Prostate gland (tissue), 2 donors: ENCODE data around the gene MADD. TPM values are rescaled to one million over a fixed set of nuclear protein-coding genes. Genes with fewer than 3 reads are reported as not detected.
A peak's percentile ranks its signal among the peaks of the same experiment; 100 is the strongest.

Source experiments
- DNase-seq: peaks from one replicate; pipeline ENCODE4 v3.0.0-alpha.2; 2019; ENCODE audit warnings: low spot score
- H3K27ac ChIP-seq, 2 donors: fragments of 200-600 bp; sonication (generic); 2 replicates each; pipeline ENCODE4 v1.5.1; 2017 to 2019
- H3K27me3 ChIP-seq: fragments of 200-600 bp; sonication (generic); replicated peaks from 2 replicates; pipeline ENCODE4 v1.5.1; 2019; ENCODE audit not compliant: insufficient read depth
- H3K36me3 ChIP-seq, 2 donors: fragments of 200-600 bp; sonication (generic); 1 replicate in 1 of 2; 2 replicates in 1 of 2; pipeline versions ENCODE4 v1.5.1 to v1.8.1; 2017 to 2019
- H3K4me1 ChIP-seq: fragments of 200-600 bp; sonication (generic); replicated peaks from 2 replicates; pipeline ENCODE4 v1.5.1; 2019
- H3K4me3 ChIP-seq, 2 donors: fragments of 200-600 bp; sonication (generic); 2 replicates each; pipeline ENCODE4 v1.5.1; 2017 to 2019
- H3K9me3 ChIP-seq: fragments of 200-600 bp; sonication (generic); 2 replicates; pipeline ENCODE4 v1.5.1; 2017
- POLR2A ChIP-seq: fragments of 450-650 bp; IDR thresholded peaks from one replicate; pipeline ENCODE4 v1.6.1; 2016; ENCODE audit warnings: antibody characterized with exemption, mild to moderate bottlenecking
- POLR2AphosphoS5 ChIP-seq: sonication (generic); formaldehyde crosslinking; IDR thresholded peaks from one replicate; pipeline ENCODE4 v1.6.1; 2017; ENCODE audit warnings: antibody characterized with exemption
- WGBS: methylation state at CpG from one replicate; pipeline ENCODE4 v1.1.5; 2018; 5-methylcytosine and 5-hydroxymethylcytosine counted together
- intact Hi-C: fragments of 100-400 bp; cut with DNase I; formaldehyde crosslinking; loops from one replicate; pipeline ENCODE4 v1.14.2; 2022
- total RNA-seq, 2 donors: library from RNA; depleted of rRNA; stranded (reverse); fragments of >200 nt; gene quantifications; one replicate each; pipeline ENCODE4 v1.1.0, GENCODE V29; 2016
- TF ChIP-seq, protein P1 (sequence below), 4 experiments: fragments of 200-600 bp in 2 of 4; fragments of 450-650 bp in 2 of 4; sonication (generic) in 2 of 4; IDR thresholded peaks; 1 replicate in 3 of 4; 2 replicates in 1 of 4; pipeline ENCODE4 v1.5.1; 2016 to 2019; ENCODE audit warnings: antibody characterized with exemption in 4 of 4, mild to moderate bottlenecking in 2 of 4, moderate library complexity in 2 of 4

The MADD gene
- total RNA-seq, 2 donors from 2014 or later, result 53.6 to 87.3 TPM

DNA sequence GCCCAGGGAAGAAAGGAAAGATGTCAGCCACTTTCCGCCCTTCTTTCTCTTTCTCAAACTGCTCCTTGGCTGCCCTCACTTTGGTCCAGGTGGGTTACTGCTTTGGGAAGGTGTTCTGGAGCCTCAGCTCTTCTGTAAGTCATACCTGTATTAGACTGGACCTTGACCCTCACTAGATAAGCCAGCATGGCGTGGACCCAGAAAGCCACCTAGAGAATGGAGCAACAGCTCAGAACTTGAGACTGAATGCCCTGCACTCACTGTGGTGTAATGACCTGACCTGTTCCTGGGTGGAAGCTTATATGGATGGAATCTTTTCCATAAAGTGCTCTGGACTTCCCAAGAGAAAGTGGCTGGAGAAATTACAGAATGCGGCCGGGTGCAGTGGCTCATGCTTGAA is 36.9 kb upstream of the MADD start:
- Histone ChIP-seq H3K27ac (no peak overlapping the region), H3K36me3 (no peaks in the 10 kb centered on the region), H3K4me3 (no peak overlapping the region), H3K4me1 (no peaks in the 10 kb centered on the region), H3K27me3 (no peaks in the 10 kb centered on the region), H3K9me3 (no peaks in the 10 kb centered on the region)
- 100% methylated on average over 4 of the region's 4 CpGs for WGBS
- DNase-seq, result no peak
- TF ChIP-seq, protein P1, sequence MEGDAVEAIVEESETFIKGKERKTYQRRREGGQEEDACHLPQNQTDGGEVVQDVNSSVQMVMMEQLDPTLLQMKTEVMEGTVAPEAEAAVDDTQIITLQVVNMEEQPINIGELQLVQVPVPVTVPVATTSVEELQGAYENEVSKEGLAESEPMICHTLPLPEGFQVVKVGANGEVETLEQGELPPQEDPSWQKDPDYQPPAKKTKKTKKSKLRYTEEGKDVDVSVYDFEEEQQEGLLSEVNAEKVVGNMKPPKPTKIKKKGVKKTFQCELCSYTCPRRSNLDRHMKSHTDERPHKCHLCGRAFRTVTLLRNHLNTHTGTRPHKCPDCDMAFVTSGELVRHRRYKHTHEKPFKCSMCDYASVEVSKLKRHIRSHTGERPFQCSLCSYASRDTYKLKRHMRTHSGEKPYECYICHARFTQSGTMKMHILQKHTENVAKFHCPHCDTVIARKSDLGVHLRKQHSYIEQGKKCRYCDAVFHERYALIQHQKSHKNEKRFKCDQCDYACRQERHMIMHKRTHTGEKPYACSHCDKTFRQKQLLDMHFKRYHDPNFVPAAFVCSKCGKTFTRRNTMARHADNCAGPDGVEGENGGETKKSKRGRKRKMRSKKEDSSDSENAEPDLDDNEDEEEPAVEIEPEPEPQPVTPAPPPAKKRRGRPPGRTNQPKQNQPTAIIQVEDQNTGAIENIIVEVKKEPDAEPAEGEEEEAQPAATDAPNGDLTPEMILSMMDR (IDR thresholded peaks at IDR 0.05), result no peak
- TF ChIP-seq POLR2AphosphoS5, result no peak
- no peak for TF ChIP-seq POLR2A
- intact Hi-C loops, result no loop called here

- no peaks in the 10 kb centered on the region for H3K9me3 ChIP-seq
- TF ChIP-seq, protein P1 (IDR thresholded peaks at IDR 0.05), result peak in 1 of 4 experiments; percentile 24
- TF ChIP-seq POLR2A (no peak), POLR2AphosphoS5 (no peak)
- DNase-seq, result no peak
- peak overlapping the region; percentile 13 to 29 for H3K4me3 ChIP-seq
- H3K4me1 ChIP-seq, result no peaks in the 10 kb centered on the region
- no peaks in the 10 kb centered on the region for H3K27me3 ChIP-seq
- WGBS, result 28% methylated on average over 11 of the region's 11 CpGs
- no peaks in the 10 kb centered on the region for H3K36me3 ChIP-seq
- peak overlapping the region; percentile 39 to 58 for H3K27ac ChIP-seq
- intact Hi-C loops, result no loop called here
Measured at GRCh38 chr11:47233989-47234668, 35.8 kb upstream of the MADD start.

GRCh38 chr11:47234669-47235100 is 35.2 kb upstream of the MADD start:
- H3K27ac ChIP-seq, result peak overlapping the region; percentile 39 to 58
- H3K4me3 ChIP-seq, result peak overlapping the region; percentile 13 to 29
- H3K9me3 ChIP-seq, result no peaks in the 10 kb centered on the region
- DNase-seq, result peak; percentile 79
- H3K27me3 ChIP-seq, result no peaks in the 10 kb centered on the region
- H3K4me1 ChIP-seq, result no peaks in the 10 kb centered on the region
- TF ChIP-seq POLR2AphosphoS5 (peak; percentile 49), POLR2A (no peak)
- 17% methylated on average over 12 of the region's 12 CpGs for WGBS
- intact Hi-C loops, result no loop called here
- peaks cover 0 to 3% of the 10 kb centered on the region in 2 donors for H3K36me3 ChIP-seq

- no peaks in the 10 kb centered on the region for H3K27me3 ChIP-seq
- no peak overlapping the region for H3K4me3 ChIP-seq
- no peaks in the 10 kb centered on the region for H3K9me3 ChIP-seq
- peak overlapping the region in 1 of 2 donors; percentile 39 for H3K27ac ChIP-seq
- WGBS, result 87% methylated on average over 12 of the region's 12 CpGs
- peaks cover 0 to 8% of the 10 kb centered on the region in 2 donors for H3K36me3 ChIP-seq
- DNase-seq, result no peak
- intact Hi-C loops, result no loop called here
- no peaks in the 10 kb centered on the region for H3K4me1 ChIP-seq
- TF ChIP-seq POLR2AphosphoS5, result no peak
- TF ChIP-seq, protein P1 (IDR thresholded peaks at IDR 0.05), result no peak
- TF ChIP-seq POLR2A, result no peak
Measured at GRCh38 chr11:47235163-47235562, 34.8 kb upstream of the MADD start.

DNA sequence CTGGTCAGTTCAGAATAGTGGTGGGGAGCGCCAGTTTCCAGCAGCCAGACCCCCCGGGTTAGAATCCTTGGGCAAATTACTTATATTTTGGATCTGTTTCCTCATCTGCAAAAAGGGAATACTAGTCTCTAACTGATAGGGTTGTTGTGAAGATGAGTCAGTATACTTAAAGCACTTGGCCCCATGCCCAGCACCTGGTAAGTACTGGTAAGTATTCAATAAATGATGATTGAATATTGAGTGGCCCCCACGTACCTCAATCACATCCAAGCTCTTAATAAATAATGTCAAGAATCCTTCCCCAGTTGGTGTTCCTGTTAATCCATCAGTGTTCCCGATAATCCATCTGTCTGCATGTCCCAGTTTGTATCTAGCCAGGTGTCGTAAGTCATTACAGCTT is 33.5 kb upstream of the MADD start:
- peaks cover 0 to 12% of the 10 kb centered on the region in 2 donors for H3K36me3 ChIP-seq
- H3K4me3 ChIP-seq, result no peak overlapping the region
- 89% methylated on average over 5 of the region's 5 CpGs for WGBS
- no peak overlapping the region for H3K27ac ChIP-seq
- no peaks in the 10 kb centered on the region for H3K27me3 ChIP-seq
- TF ChIP-seq POLR2AphosphoS5 (no peak), POLR2A (no peak)
- TF ChIP-seq, protein P1 (IDR thresholded peaks at IDR 0.05), result no peak
- no peaks in the 10 kb centered on the region for H3K9me3 ChIP-seq
- no peak for DNase-seq
- H3K4me1 ChIP-seq, result no peaks in the 10 kb centered on the region
- intact Hi-C loops, result no loop called here
